HG03025 (cell line): ENCODE measurements around the gene ARHGAP33.
A peak's percentile ranks its signal among the peaks of the same experiment; 100 is the strongest.
"Not testable (repeated sequence)": the region's sequence is repeated elsewhere in the genome, so short reads cannot be mapped to it uniquely, and the experiment has no call there.

Source experiments
- ATAC-seq: cut with Tn5 transposase; IDR thresholded peaks from one replicate; pipeline ENCODE4 v1.9.1; 2021; ENCODE audit warnings: mild to moderate bottlenecking, moderate library complexity; ENCODE audit not compliant: unreplicated experiment, low FRiP score

The ARHGAP33 gene

GRCh38 chr19:35754370-35755130 is 20.8 kb upstream of the ARHGAP33 start:
- no peak for ATAC-seq

DNA sequence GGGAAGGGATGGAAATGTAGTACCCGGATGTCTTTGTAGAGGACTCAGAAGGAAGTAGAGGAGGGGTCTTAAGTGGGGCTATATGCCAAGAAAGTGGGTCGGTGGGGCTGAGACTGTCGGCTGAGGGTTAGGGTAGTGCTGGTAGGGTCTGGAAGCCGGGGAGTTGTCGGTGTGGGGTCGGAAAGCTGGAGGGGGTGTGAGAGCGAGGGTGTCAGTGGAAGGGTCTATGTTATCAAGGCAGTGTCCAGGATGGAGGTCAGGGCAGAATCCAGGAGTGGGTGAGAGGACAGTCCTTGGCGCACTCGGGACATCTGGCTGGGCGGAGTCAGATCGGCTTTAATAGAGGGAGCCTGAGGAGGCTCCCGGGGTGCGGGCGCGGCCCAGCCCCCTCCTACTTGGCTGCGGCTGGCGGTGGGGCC is 20.2 kb upstream of the ARHGAP33 start:
- ATAC-seq: no peak

- no peak for ATAC-seq
Observed at GRCh38 chr19:35755550-35756376, 19.6 kb upstream of the ARHGAP33 start.

DNA sequence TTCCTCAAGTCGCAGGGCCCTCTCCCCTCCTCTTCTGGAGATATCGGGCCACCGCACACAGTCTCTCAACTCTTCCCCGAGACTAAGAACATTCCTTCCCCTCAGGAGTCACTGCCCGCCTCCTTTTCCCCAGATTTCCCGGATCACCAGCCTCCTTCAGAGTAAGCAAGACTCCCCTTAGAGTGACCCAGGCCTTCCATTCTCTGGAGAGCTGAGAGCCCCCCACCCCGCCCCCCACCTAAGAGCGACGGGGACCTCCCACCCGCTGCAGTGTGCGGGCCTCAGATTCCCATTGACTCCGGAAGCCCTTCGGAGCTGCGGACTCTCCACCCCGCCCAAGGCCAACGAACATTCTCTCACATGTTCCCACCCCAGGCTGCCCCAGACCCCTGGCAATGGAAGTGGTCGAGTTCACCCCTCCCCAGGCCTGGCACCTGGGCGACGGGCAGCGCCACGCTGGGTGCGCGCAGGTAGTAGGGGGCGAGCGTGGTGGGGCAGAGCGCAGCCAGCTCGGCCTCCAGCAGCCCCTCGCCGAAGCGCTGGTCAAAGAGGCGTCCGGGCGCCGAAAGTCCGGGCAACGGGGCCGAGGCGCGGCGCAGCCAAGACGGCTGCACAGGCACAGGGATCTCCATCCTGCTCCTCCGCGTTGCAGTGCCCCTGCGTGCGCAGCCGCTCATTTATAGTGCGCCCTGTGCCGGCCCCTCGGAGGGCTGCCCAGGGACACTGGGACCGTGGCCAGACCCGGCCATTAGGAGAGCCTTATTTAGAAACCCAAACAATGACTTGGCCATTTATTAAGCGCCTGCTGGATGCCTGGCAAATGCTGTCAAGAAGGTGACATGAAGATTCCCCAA is 18.8 kb upstream of the ARHGAP33 start, which contains the start of gene HSPB6:
Gene HSPB6 (minus strand): TSS at position 653 of the 854 bp plus-strand sequence. CDS start 21 bp downstream, at position 632.
- no peak for ATAC-seq

GRCh38 chr19:35757231-35757748 is 18.1 kb upstream of the ARHGAP33 start:
- ATAC-seq: no peak

- peak; percentile 86 for ATAC-seq
Observed at GRCh38 chr19:35757749-35758608, 17.4 kb upstream of the ARHGAP33 start, which contains the start of gene PROSER3. TSS of gene PROSER3 (plus strand) at chr19:35758176. CDS start at chr19:35758216, 40 bp downstream.

GRCh38 chr19:35759697-35760096 is 15.7 kb upstream of the ARHGAP33 start:
- no peak for ATAC-seq

- no peak for ATAC-seq
Observed at GRCh38 chr19:35760711-35761349, 14.5 kb upstream of the ARHGAP33 start.

GRCh38 chr19:35764432-35765315 is 10.7 kb upstream of the ARHGAP33 start:
- ATAC-seq: no peak

- no peak for ATAC-seq
Observed at GRCh38 chr19:35766571-35767104, 8.7 kb upstream of the ARHGAP33 start.

GRCh38 chr19:35767288-35768081 is 7.9 kb upstream of the ARHGAP33 start:
- ATAC-seq: no peak

DNA sequence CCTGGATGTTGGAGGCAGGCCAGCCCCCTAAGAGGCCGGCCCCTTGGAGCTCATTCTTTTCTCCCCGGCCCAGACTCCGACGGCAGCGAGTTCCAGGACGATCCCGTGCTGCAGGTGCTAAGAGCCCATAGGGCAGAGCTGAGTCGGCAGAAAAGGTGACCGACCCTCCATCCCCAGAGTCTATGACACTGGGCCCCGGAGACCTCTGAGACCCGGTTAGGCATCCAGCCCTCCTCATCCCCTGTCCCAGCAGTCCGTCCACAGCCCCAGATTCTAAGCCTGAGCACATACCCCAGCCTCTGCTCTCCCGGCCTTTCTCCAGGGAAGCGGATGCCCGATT is 7.3 kb upstream of the ARHGAP33 start:
- no peak for ATAC-seq

- not testable (repeated sequence) for ATAC-seq
Observed at GRCh38 chr19:35772362-35772761, 3.0 kb upstream of the ARHGAP33 start.

GRCh38 chr19:35773020-35773806 is 2.2 kb upstream of the ARHGAP33 start:
- no peak for ATAC-seq

- no peak for ATAC-seq
Observed at GRCh38 chr19:35774274-35775045, 904 bp upstream of the ARHGAP33 start.

DNA sequence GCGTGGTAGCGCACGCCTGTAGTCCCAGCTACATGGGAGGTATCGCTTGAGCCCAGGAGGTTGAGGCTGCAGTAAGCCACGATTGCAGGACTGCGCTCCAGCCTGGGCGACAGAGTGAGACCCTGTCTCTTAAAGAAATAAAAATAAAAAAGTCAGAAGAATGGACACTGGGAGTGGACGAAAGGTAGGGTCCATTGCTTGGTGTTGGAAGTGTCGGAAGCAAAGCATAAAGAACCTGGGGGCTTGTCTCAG is 392 bp upstream of the ARHGAP33 start:
- ATAC-seq: no peak
